Stimulated activated CD4-positive, alpha-beta T cell treated with anti-CD3 and anti-CD28 coated beads, Interleukin-12 subunit alpha, Interleukin-12 subunit beta, amount 100 ng/mL, for 4 hours (primary cell): ENCODE measurements around the gene IGFBP7.
A peak's percentile ranks its signal among the peaks of the same experiment; 100 is the strongest.
"Not testable (repeated sequence)": the region's sequence is repeated elsewhere in the genome, so short reads cannot be mapped to it uniquely, and the experiment has no call there.

Source experiments
- DNase-seq: peaks from one replicate; pipeline ENCODE4 v3.0.0-alpha.2; 2020

IGFBP7 gene

GRCh38 chr4:57065730-57066482 lies 44.3 kb downstream of the IGFBP7 start:
- DNase-seq: no peak

DNA sequence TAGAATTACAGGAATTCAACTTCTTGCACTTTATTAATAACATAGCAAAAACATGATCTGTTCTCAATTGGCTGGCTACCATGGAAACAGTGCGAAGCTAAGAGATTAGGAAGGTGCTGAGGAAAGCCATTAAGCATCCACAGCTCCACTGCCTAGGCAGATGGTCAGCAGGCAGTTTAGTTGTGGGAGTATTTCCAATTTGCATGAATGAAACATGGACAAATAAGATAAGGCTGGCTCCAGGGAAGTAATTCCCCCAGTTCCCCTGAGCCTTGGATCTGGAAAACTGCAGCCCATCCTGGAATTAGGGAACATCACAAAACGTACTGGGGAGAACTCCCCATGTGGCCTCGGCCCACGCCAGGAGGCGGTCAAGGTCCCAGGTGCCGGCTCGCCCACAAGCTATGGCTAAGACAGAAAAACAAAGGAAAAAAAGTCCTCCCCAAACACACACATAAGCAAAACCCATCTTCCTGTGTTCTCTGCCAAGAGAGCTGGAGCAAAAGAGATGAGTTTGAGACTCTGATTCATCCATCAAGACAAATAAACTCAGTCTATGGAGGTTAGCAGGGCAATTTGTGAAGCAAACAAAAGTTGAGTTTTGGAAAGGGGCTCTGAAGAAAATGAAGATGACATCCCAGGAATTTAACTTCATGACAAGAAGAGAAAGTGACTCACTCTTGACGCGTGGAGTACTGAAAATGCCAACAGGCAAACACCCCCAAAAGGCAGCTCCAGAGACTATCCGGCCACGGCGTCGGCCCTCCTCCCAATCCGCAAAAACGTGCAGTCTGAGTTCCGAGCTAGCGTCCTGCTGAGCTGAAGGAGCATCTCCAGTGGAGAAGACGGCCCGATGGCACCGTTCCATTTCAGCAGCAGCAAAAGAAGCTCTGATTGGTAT lies 45.1 kb downstream of the IGFBP7 start:
- no peak for DNase-seq

- DNase-seq: no peak
Measured at GRCh38 chr4:57064120-57064519, 46.1 kb downstream of the IGFBP7 start.

DNA sequence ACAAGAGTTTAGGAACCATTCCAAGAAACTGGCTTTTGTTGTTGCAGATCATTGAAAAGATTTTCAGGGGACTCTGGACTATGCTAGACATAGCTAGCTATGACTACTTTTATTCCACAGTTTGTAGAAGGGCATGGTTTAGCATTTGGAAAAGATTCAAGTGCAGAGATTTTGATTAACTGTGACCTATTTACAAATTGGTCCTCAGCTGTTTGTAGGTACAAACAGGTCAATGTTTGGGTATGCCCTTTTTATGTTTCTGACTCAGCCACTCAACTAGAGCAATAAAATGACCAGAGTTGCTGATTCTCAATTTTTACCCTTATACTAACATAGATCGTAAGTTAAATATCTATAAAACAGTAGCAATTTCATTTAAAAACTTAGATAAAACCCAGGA lies 46.7 kb downstream of the IGFBP7 start:
- no peak for DNase-seq

- no peak for DNase-seq
Measured at GRCh38 chr4:57061395-57061794, 48.8 kb downstream of the IGFBP7 start.

DNA sequence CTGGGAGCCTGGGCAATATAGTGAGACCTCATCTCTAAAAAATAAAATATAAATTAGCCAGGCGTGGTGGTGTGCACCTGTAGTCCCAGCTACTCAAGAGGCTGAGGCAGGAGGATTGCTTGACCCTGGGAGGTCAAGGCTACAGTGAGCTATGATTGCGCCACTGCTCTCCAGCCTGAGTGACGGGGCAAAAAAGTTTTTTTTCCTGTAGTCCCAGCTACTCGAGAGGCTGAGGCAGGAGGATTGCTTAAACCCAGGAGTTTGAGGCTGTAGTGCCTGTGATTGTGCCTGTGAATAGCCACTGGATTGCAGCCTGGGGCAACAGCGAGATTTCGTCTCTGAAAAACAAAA lies 49.5 kb downstream of the IGFBP7 start:
- not testable (repeated sequence) for DNase-seq

DNA sequence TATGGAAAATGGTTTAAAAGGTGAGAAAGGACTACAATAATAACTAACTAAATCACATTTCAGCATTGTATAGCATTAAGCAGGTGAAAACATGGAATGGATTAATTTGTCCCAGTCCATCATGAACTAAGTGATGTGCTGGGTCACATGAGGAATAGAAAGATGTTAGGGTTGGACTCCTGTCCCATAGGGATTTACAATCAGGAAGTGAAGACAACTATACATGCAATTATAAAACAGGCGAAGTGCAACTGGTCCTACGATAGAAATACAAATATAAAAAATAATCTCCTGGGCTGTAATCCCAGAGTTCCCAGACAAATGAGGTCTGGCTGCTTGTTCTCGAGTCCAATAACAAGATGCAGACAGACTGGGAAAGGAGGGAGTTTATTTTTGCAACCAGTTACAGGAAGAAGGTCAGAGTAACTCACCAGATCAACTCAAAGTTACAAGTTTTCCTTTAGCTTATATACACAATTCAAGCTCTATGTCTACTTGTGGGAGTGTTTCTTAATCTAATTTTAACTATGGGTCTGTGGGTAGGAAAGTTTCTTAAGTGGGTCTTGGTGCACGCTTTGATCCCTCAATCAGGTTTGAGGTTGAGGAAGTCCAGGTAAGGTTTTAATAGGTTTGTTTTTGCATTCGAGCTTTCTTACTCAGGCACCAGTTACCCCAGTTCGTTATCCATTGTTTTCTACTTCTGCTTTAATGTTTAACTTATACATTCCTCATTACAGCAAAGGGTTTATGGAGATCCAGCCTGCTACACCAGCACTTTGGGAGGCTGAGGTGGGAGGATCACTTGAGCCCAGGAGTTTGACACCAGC lies 50.1 kb downstream of the IGFBP7 start:
- no peak for DNase-seq

DNA sequence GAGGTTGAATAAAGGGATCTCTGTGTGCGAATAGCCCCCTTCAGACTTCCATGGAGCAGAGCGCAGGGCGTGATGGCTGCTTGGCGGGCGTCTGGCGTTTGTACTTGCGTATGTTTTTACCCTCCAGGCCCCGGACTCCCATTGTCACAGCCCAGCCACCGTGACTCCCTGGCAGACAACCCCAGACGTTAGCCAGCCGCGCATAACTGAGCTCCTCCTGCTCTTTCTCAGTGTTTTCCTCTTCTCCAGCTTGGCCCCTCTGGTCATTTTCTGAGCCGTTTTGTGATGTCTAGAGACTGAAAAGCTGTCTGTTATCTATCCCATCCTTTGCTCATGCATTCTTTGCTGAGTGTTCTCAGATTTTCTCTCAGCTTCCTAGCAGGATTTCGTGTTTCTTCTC lies 54.3 kb downstream of the IGFBP7 start:
- DNase-seq: no peak

DNA sequence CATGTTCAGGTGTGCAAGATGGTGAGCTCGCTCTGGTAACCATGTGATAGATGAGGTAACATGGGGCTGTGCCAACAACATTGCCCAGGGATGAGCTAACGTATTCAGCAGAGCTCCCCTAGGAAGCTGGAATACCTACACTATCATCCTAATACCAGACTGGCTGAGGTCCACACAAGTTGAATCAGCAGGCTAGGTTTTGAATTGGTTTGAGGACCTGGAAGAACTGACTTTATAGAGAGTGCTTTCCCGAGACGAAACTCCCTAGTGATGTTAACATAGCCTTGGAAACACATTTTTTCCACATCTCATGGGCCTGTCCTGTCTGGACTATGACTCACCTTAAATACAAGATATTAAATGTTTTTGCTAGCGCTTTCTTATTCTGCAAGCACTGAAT lies 56.7 kb downstream of the IGFBP7 start:
- no peak for DNase-seq

DNA sequence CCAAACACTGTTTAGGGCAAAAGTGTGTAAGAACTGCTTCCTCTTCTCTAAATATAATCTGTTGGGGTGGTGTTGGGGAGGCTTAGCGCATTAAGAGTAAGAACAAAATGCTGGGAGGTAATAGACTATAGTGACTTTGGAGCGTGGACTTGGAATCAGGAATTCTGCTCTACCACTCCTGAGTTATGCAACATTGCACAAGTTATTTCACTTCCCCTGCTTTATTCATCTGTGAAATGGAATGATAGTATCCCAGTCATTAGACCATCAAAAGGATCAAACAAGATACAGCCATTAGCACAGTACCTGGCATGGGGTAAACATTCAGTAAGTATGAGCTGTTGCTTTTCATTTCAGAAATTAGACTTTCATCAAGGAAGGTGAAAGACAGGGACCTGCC lies 58.7 kb downstream of the IGFBP7 start:
- no peak for DNase-seq

DNA sequence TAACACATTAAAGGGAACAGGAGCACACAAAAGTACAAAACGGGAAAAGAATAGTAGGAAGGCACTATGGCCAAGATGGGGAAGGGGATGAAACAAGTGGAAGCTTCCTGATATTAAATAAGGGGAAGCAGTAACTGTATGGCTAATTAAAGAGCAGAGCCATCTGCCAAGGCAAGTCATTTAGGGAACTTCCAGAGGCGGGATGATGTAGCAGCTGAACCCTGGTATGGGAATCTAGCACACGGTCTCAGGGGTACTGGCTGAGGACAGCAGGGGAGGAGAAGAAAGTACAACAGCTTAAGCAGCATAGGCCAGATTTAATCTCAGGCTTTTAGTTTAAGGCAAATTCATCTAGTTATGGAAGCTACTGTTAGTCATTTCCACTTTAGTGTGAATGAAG lies 59.1 kb downstream of the IGFBP7 start:
- DNase-seq: no peak

- DNase-seq: no peak
Measured at GRCh38 chr4:57048590-57049304, 61.4 kb downstream of the IGFBP7 start.

- DNase-seq: not testable (repeated sequence)
Measured at GRCh38 chr4:57047046-57047445, 63.1 kb downstream of the IGFBP7 start.

GRCh38 chr4:57044996-57045395 lies 65.2 kb downstream of the IGFBP7 start:
- DNase-seq: no peak

- DNase-seq: no peak
Measured at GRCh38 chr4:57044279-57044678, 65.9 kb downstream of the IGFBP7 start.

DNA sequence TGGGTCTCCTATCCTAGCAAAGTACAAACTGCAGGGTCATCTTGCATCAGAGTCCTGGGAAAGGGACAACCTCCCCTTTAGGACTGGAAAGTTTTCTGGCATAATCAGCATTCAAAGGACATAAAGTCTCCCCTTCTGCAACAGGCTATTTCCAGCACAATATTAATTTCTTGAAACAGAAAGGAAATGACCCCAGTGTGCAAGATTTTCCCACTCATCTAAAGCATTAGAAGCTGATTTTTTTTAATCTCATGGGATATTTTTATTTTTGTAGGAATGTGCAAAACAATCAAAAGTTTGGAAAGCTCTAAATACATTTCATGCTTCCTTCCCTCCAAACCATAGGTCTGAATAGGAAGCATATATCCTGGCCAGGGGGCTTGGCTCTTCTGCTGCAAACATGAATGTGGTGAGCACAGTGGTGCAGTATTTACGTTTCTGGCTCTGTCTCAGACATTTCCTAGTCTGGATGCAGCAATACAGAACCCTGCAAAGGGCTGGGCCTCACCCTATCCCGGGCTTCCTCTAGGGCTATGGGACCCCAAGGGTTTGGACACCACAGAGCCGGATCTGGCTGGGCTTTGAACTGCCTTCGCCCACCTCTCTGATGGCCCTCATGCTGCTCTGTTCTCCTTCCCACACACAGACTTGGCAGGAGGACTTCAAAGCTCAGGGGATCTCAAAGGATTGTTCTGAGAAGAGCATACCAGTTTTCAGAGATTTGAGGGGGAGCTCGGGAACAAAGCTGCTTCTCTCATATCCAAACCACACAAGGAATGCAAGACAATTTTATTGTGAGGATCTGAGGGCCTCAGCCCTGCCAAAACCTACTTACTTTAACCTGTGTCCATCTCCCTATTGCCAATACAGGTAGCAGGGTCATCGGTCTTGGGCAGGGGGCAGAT lies 66.6 kb downstream of the IGFBP7 start:
- no peak for DNase-seq

DNA sequence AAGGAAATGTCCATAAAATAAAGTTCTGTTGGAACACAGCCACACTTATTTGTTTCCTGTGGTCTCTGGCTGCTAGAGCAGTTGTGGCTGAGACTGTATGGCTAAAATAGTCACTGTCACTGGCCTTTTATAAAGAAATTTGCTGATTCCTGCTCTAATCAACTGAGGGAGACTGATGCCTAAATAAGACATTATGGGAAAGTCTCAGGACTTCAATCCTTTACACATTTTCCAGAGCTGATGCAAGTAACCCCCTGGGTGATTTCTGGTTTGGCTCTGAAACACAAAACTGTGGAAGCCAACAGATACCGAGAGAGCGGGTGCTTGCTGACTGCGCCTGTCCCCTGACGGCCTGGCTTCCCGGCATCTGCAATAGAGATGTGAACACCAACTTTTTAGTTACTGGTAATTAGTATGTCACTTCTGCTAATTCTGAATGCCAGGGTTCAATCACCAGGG lies 67.4 kb downstream of the IGFBP7 start:
- DNase-seq: no peak

- DNase-seq: no peak
Measured at GRCh38 chr4:57041020-57041419, 69.2 kb downstream of the IGFBP7 start.

- DNase-seq: no peak
Measured at GRCh38 chr4:57040510-57040909, 69.7 kb downstream of the IGFBP7 start.

GRCh38 chr4:57039345-57039744 lies 70.8 kb downstream of the IGFBP7 start:
- DNase-seq: no peak

DNA sequence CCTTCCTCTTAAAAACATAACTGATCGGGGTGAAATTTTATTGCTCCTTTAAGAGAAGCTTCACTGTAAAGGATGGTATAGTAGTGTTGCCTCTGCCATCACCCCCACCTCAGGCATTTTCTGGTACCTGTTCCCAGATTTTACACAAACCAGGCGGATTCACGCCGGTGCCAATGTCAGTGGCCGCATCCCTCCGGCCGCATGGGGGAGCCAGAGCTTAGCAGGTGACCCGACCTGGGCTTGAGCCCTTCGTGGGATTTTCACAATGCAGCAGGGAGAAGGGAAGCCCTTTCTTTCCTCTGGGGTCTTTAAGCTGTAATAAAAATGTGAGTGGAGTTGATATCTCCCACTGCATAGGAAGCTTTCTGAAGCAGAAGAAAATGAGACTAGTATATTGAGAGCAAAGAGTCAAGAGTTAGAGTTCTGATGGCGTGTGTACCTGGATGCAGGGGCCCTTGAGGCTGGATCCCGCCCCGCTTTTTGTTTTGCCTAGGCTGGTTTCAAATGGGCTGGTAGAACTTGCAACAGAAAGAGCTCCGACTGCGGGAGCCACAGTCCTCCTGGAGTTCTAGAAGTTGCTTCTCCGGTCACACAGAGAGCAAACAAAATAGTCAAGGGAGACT lies 72.1 kb downstream of the IGFBP7 start:
- peak; percentile 5 for DNase-seq
